Sigmoid colon (tissue), 7 donors: Measurements from ENCODE around the gene LRRC73. TPM values are rescaled to one million over a fixed set of nuclear protein-coding genes. Genes with fewer than 3 reads are reported as not detected.

Experiments used
- DNase-seq: peaks from one replicate; pipeline ENCODE4 v3.0.0-alpha.2; 2019
- H3K27ac ChIP-seq, 4 donors: fragments of 200-600 bp; sonication (generic); one replicate each; pipeline ENCODE4 v1.5.1; 2016 to 2019; ENCODE audit warnings: mild to moderate bottlenecking in 1 of 4
- H3K27me3 ChIP-seq, 3 donors: fragments of 200-600 bp; sonication (generic); one replicate each; pipeline ENCODE4 v1.5.1; 2019; ENCODE audit warnings: mild to moderate bottlenecking in 1 of 3
- H3K36me3 ChIP-seq, 4 donors: fragments of 200-600 bp; sonication (generic); one replicate each; pipeline ENCODE4 v1.5.1; 2016 to 2019
- H3K4me1 ChIP-seq, 4 donors: fragments of 200-600 bp; sonication (generic); one replicate each; pipeline ENCODE4 v1.5.1; 2017 to 2019
- H3K4me3 ChIP-seq, 4 donors: fragments of 200-600 bp; sonication (generic); one replicate each; pipeline ENCODE4 v1.5.1; 2017 to 2019; ENCODE audit warnings: mild to moderate bottlenecking in 2 of 4, moderate library complexity in 1 of 4
- H3K9me3 ChIP-seq, 4 donors: fragments of 200-600 bp in 3 of 4; sonication (generic) in 3 of 4; one replicate each; pipeline versions ENCODE4 v1.5.1 to v1.6.1; 2013 to 2019
- CTCF ChIP-seq, 4 experiments: fragments of 450-650 bp in 3 of 4; fragments of 200-600 bp in 1 of 4; IDR thresholded peaks; one replicate each; pipeline ENCODE4 v1.5.1; 2016 to 2019; ENCODE audit warnings: antibody characterized with exemption in 4 of 4, mild to moderate bottlenecking in 3 of 4, moderate library complexity in 2 of 4
- EP300 ChIP-seq, 4 donors: sonication (generic); formaldehyde crosslinking; IDR thresholded peaks; one replicate each; pipeline ENCODE4 v1.6.1; 2017; ENCODE audit warnings: antibody characterized with exemption in 4 of 4
- POLR2A ChIP-seq, 2 donors: fragments of 450-650 bp; IDR thresholded peaks; one replicate each; pipeline ENCODE4 v1.6.1; 2016; ENCODE audit warnings: antibody characterized with exemption in 2 of 2, mild to moderate bottlenecking in 2 of 2, moderate library complexity in 2 of 2
- POLR2AphosphoS5 ChIP-seq, 4 donors: sonication (generic); formaldehyde crosslinking; IDR thresholded peaks; one replicate each; pipeline ENCODE4 v1.6.1; 2017; ENCODE audit warnings: antibody characterized with exemption in 4 of 4
- WGBS, 2 donors: extraction: QIAGEN DNeasy Blood & Tissue Kit; methylation state at CpG; one replicate each; pipeline ENCODE4 v1.1.7; 2013; 5-methylcytosine and 5-hydroxymethylcytosine counted together
- intact Hi-C: fragments of 100-400 bp; cut with DNase I; formaldehyde crosslinking; loops from one replicate; pipeline ENCODE4 v1.15.1; 2023
- polyA plus RNA-seq, 3 donors: library from polyadenylated mRNA; stranded (reverse); fragments of 200-250 nt; gene quantifications; one replicate each; pipeline ENCODE4 v1.2.3, GENCODE V29; 2013
- total RNA-seq, 4 donors: library from RNA; depleted of rRNA; stranded (reverse); fragments of >200 nt; gene quantifications; one replicate each; pipeline ENCODE4 v1.1.0, GENCODE V29; 2016
- donor health status: healthy with polysubstance abuse.
- donor health status: Bipolar disorder and iron deficiency.
- donor health status: healthy.

The LRRC73 gene
- total and polyA plus RNA-seq, 7 donors = 0.33 to 1.1 (median 0.47) TPM; not detected in 2

GRCh38 chr6:43494321-43494720, 15.8 kb downstream of the LRRC73 start:
- H3K27me3 ChIP-seq = no peaks in the 10 kb centered on the region
- TF ChIP-seq POLR2AphosphoS5 (IDR thresholded peaks at IDR 0.05) = no peak
- no peak for TF ChIP-seq CTCF (IDR thresholded peaks at IDR 0.05)
- no peak for TF ChIP-seq POLR2A (IDR thresholded peaks at IDR 0.05)
- no peak for DNase-seq
- 93 to 97% methylated on average over 6 of the region's 6 CpGs for WGBS, 2 donors
- no peak overlapping the region for H3K4me3 ChIP-seq
- H3K27ac ChIP-seq = no peak overlapping the region
- intact Hi-C loops = no loop called here
- peaks cover 0 to 57% (median 48%) of the 10 kb centered on the region in 4 donors for H3K4me1 ChIP-seq
- H3K9me3 ChIP-seq = no peaks in the 10 kb centered on the region
- H3K36me3 ChIP-seq = peaks cover 11 to 23% (median 13%) of the 10 kb centered on the region in 4 donors

- intact Hi-C loops = no loop called here
- 92% methylated on average over 7 of the region's 7 CpGs for WGBS, 2 donors
- no peak overlapping the region for H3K27ac ChIP-seq
Observed at GRCh38 chr6:43493833-43494232, 16.3 kb downstream of the LRRC73 start.

GRCh38 chr6:43493230-43493629, 16.9 kb downstream of the LRRC73 start:
- Histone ChIP-seq H3K4me3 (no peak overlapping the region), H3K4me1 (peaks cover 0 to 65% (median 52%) of the 10 kb centered on the region in 4 donors), H3K36me3 (peaks cover 2 to 12% (median 2%) of the 10 kb centered on the region in 4 donors), H3K27ac (peak overlapping the region in 2 of 4 donors; percentile 68 to 72), H3K27me3 (no peaks in the 10 kb centered on the region), H3K9me3 (no peaks in the 10 kb centered on the region)
- intact Hi-C loops = no loop called here
- TF ChIP-seq POLR2AphosphoS5 (IDR thresholded peaks at IDR 0.05) (no peak), POLR2A (IDR thresholded peaks at IDR 0.05) (no peak), CTCF (IDR thresholded peaks at IDR 0.05) (no peak), EP300 (IDR thresholded peaks at IDR 0.05) (no peak)
- DNase-seq = no peak
- 91 to 92% methylated on average over 2 of the region's 2 CpGs for WGBS, 2 donors

More at GRCh38 chr6:43493833-43494232, 16.3 kb downstream of the LRRC73 start:
- Histone ChIP-seq H3K36me3 (peaks cover 6 to 18% (median 8%) of the 10 kb centered on the region in 4 donors), H3K4me3 (no peak overlapping the region), H3K4me1 (peaks cover 0 to 62% (median 51%) of the 10 kb centered on the region in 4 donors), H3K9me3 (no peaks in the 10 kb centered on the region), H3K27me3 (no peaks in the 10 kb centered on the region)
- no peak for TF ChIP-seq EP300 (IDR thresholded peaks at IDR 0.05)
- no peak for DNase-seq

GRCh38 chr6:43492673-43493072, 17.5 kb downstream of the LRRC73 start:
- Histone ChIP-seq H3K4me1 (peaks cover 0 to 65% (median 52%) of the 10 kb centered on the region in 4 donors), H3K9me3 (no peaks in the 10 kb centered on the region), H3K27me3 (no peaks in the 10 kb centered on the region), H3K36me3 (peaks cover 0 to 6% (median 0%) of the 10 kb centered on the region in 4 donors), H3K4me3 (no peak overlapping the region), H3K27ac (peak overlapping the region; percentile 57 to 72 (median 68))
- intact Hi-C loops = no loop called here
- no peak for TF ChIP-seq CTCF (IDR thresholded peaks at IDR 0.05)
- no peak for TF ChIP-seq POLR2A (IDR thresholded peaks at IDR 0.05)
- TF ChIP-seq POLR2AphosphoS5 (IDR thresholded peaks at IDR 0.05) = no peak
- TF ChIP-seq EP300 (IDR thresholded peaks at IDR 0.05) = no peak
- DNase-seq = no peak
- WGBS, 2 donors = 77 to 78% methylated on average over 3 of the region's 3 CpGs

- Histone ChIP-seq H3K27ac (peak overlapping the region; percentile 57 to 72 (median 68)), H3K36me3 (peaks cover 0 to 5% (median 0%) of the 10 kb centered on the region in 4 donors), H3K4me1 (peaks cover 0 to 59% (median 49%) of the 10 kb centered on the region in 4 donors), H3K9me3 (no peaks in the 10 kb centered on the region), H3K27me3 (no peaks in the 10 kb centered on the region), H3K4me3 (no peak overlapping the region)
- DNase-seq = peak; percentile 88
- 22 to 56% methylated on average over 10 of the region's 10 CpGs for WGBS, 2 donors
- no peak for TF ChIP-seq EP300 (IDR thresholded peaks at IDR 0.05)
- TF ChIP-seq POLR2AphosphoS5 (IDR thresholded peaks at IDR 0.05) = peak in 1 of 4 donors; percentile 12
- no peak for TF ChIP-seq CTCF (IDR thresholded peaks at IDR 0.05)
- intact Hi-C loops = no loop called here
Observed at GRCh38 chr6:43491750-43492661, 18.1 kb downstream of the LRRC73 start.
